Prostate gland (tissue), 2 donors: ENCODE data around the gene ALDH7A1.

Experiments used
- CTCF ChIP-seq, 4 experiments: fragments of 200-600 bp in 2 of 4; fragments of 450-650 bp in 2 of 4; sonication (generic) in 2 of 4; IDR thresholded peaks; 1 replicate in 3 of 4; 2 replicates in 1 of 4; pipeline ENCODE4 v1.5.1; 2016 to 2019; ENCODE audit warnings: antibody characterized with exemption in 4 of 4, mild to moderate bottlenecking in 2 of 4, moderate library complexity in 2 of 4
- POLR2A ChIP-seq: fragments of 450-650 bp; IDR thresholded peaks from one replicate; pipeline ENCODE4 v1.6.1; 2016; ENCODE audit warnings: antibody characterized with exemption, mild to moderate bottlenecking
- POLR2AphosphoS5 ChIP-seq: sonication (generic); formaldehyde crosslinking; IDR thresholded peaks from one replicate; pipeline ENCODE4 v1.6.1; 2017; ENCODE audit warnings: antibody characterized with exemption

- TF ChIP-seq POLR2A: no peak
- no peak for TF ChIP-seq CTCF (IDR thresholded peaks at IDR 0.05)
- no peak for TF ChIP-seq POLR2AphosphoS5
Measured at GRCh38 chr5:126624534-126624933, 29.5 kb upstream of the ALDH7A1 start.
